GM12878 (cell line): ENCODE data around the gene RUFY3. TPM values are rescaled to one million over a fixed set of nuclear protein-coding genes. Genes with fewer than 3 reads are reported as not detected.

Experiments
- ATF2 ChIP-seq: IDR thresholded peaks from 2 replicates; pipeline ENCODE4 v1.6.1; 2012; ENCODE audit warnings: low read length, inconsistent platforms
- BCL11A ChIP-seq: IDR thresholded peaks from 2 replicates; pipeline ENCODE4 v1.6.1; 2011; ENCODE audit warnings: low read depth, low read length
- BHLHE40 ChIP-seq, 2 experiments: fragments of 450-650 bp in 1 of 2; IDR thresholded peaks; 2 replicates each; pipeline ENCODE4 v1.6.1; 2011 to 2017; ENCODE audit warnings: low read depth in 2 of 2, borderline replicate concordance in 1 of 2, improper control_type of control experiment in 1 of 2, low read length in 1 of 2, mild to moderate bottlenecking in 1 of 2
- CBX3 ChIP-seq: fragments of 200-600 bp; sonication (generic); IDR thresholded peaks from 2 replicates; pipeline ENCODE4 v1.6.1; 2016; ENCODE audit warnings: low read depth, borderline replicate concordance
- CEBPB ChIP-seq, 2 experiments: fragments of 150-350 bp in 1 of 2; IDR thresholded peaks; 2 replicates each; pipeline ENCODE4 v1.6.1; 2012 to 2014; ENCODE audit warnings: low read depth in 2 of 2, low read length in 2 of 2, borderline replicate concordance in 1 of 2, inconsistent platforms in 1 of 2
- CREB1 ChIP-seq: IDR thresholded peaks from 2 replicates; pipeline ENCODE4 v1.6.1; 2012; ENCODE audit warnings: low read depth, mild to moderate bottlenecking, inconsistent platforms
- ETV6 ChIP-seq, 2 experiments: fragments of 450-650 bp in 1 of 2; IDR thresholded peaks in 1 of 2; conservative IDR thresholded peaks in 1 of 2; 2 replicates each; pipeline ENCODE4 v1.6.1; 2014; ENCODE audit warnings: antibody characterized with exemption in 1 of 2, borderline replicate concordance in 1 of 2, low read depth in 1 of 2, mild to moderate bottlenecking in 1 of 2, moderate library complexity in 1 of 2
- HDAC2 ChIP-seq: fragments of 200-600 bp; sonication (generic); IDR thresholded peaks from 2 replicates; pipeline ENCODE4 v1.6.1; 2017
- MTA3 ChIP-seq: IDR thresholded peaks from 2 replicates; pipeline ENCODE4 v1.6.1; 2012; ENCODE audit warnings: low read length, inconsistent platforms, borderline replicate concordance
- NFIC ChIP-seq: IDR thresholded peaks from 2 replicates; pipeline ENCODE4 v1.6.1; 2012; ENCODE audit warnings: low read depth, mild to moderate bottlenecking, inconsistent platforms, low read length, moderate library complexity
- PML ChIP-seq: IDR thresholded peaks from 2 replicates; pipeline ENCODE4 v1.6.1; 2012; ENCODE audit warnings: low read length, inconsistent platforms
- POLR2AphosphoS5 ChIP-seq: IDR thresholded peaks from 2 replicates; pipeline ENCODE4 v1.6.1; 2011; ENCODE audit warnings: mild to moderate bottlenecking, low read length, inconsistent platforms
- RAD51 ChIP-seq: fragments of 450-650 bp; IDR thresholded peaks from 2 replicates; pipeline ENCODE4 v1.6.1; 2016; ENCODE audit warnings: moderate library complexity, mild to moderate bottlenecking, inconsistent platforms
- RELB ChIP-seq: fragments of 450-650 bp; IDR thresholded peaks from 2 replicates; pipeline ENCODE4 v1.6.1; 2017; ENCODE audit warnings: low read depth, mild to moderate bottlenecking, moderate library complexity
- SMARCA5 ChIP-seq: fragments of 450-650 bp; IDR thresholded peaks from 2 replicates; pipeline ENCODE4 v1.6.1; 2017; ENCODE audit warnings: mild to moderate bottlenecking
- SPI1 ChIP-seq: IDR thresholded peaks from 2 replicates; pipeline ENCODE4 v1.6.1; 2011; ENCODE audit warnings: low read depth, mild to moderate bottlenecking, low read length, moderate library complexity, borderline replicate concordance; ENCODE audit not compliant: insufficient read depth
- polyA plus RNA-seq, 11 experiments: library from polyadenylated mRNA; depleted of rRNA in 4 of 11; unstranded in 6 of 11; stranded (reverse) in 5 of 11; fragments of >200 nt; fragmentation: Nextera tagmentation in 4 of 11; fragmentation: Illumina TruSeq in 1 of 11; extraction: Ambion mirVana in 4 of 11; extraction: Trizol in 1 of 11; gene quantifications; 1 replicate in 1 of 11; 2 replicates in 10 of 11; pipeline versions ENCODE4 v1.2.1 to v1.2.3, GENCODE V29; 2011 to 2016; ENCODE audit warnings: inconsistent platforms in 2 of 11, missing spikeins in 2 of 11, low read depth in 1 of 11
- total RNA-seq, 4 experiments: library from RNA; depleted of rRNA in 3 of 4; stranded (reverse); fragments of >200 nt in 3 of 4; fragmentation: Illumina TruSeq in 1 of 4; extraction: Trizol in 1 of 4; gene quantifications; 2 replicates each; pipeline versions ENCODE4 v1.2.1 to v1.2.3, GENCODE V29; 2013 to 2021
- TF ChIP-seq, protein P1 (sequence below): fragments of 450-650 bp; IDR thresholded peaks from 2 replicates; pipeline ENCODE4 v1.6.1; 2018; ENCODE audit warnings: borderline replicate concordance, mild to moderate bottlenecking; ENCODE audit not compliant: partially characterized antibody
- TF ChIP-seq, protein P2 (sequence below): fragments of 450-650 bp; IDR thresholded peaks from 2 replicates; pipeline ENCODE4 v1.6.1; 2017; ENCODE audit warnings: mild to moderate bottlenecking, moderate library complexity
- TF ChIP-seq, protein P3 (sequence below): fragments of 450-650 bp; conservative IDR thresholded peaks from 2 replicates; pipeline ENCODE4 v1.6.1; 2017; ENCODE audit warnings: mild to moderate bottlenecking, moderate library complexity

Gene RUFY3
- total and polyA plus RNA-seq, 10 of the 15 experiments (the other 5 are each of a cell fraction or from before 2014, with no cell fraction given), result 5.1 to 28.3 (median 13.1) TPM

DNA sequence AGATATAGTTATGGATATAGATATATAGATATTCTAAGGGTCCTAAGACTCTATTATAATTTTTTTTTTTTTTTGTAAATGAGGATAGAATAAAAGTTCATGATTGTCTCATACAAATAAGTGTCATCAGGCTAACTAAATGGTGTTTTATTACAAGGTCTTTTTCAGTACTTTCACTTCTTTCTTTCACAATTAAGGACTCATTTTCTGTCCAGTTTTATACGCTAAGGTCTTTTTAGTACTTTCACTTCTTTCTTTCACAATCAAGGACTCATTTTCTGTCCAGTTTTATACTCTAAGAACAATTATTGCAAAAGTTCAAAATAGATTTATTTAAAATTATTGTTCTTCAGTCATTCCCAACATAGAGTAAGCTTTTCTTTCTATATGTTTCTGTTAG is 32.7 kb downstream of the RUFY3 start (continued):
- TF ChIP-seq, protein P1, sequence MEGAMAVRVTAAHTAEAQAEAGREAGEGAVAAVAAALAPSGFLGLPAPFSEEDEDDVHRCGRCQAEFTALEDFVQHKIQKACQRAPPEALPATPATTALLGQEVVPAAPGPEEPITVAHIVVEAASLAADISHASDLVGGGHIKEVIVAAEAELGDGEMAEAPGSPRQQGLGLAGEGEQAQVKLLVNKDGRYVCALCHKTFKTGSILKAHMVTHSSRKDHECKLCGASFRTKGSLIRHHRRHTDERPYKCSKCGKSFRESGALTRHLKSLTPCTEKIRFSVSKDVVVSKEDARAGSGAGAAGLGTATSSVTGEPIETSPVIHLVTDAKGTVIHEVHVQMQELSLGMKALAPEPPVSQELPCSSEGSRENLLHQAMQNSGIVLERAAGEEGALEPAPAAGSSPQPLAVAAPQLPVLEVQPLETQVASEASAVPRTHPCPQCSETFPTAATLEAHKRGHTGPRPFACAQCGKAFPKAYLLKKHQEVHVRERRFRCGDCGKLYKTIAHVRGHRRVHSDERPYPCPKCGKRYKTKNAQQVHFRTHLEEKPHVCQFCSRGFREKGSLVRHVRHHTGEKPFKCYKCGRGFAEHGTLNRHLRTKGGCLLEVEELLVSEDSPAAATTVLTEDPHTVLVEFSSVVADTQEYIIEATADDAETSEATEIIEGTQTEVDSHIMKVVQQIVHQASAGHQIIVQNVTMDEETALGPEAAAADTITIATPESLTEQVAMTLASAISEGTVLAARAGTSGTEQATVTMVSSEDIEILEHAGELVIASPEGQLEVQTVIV, result no peak
- TF ChIP-seq CEBPB (IDR thresholded peaks at IDR 0.05; ENCODE audit: borderline replicate concordance in 1 of 2, low read depth in 2 of 2, low read length in 2 of 2), result no peak
- no peak for TF ChIP-seq BHLHE40 (IDR thresholded peaks at IDR 0.05; ENCODE audit: borderline replicate concordance in 1 of 2, low read depth in 2 of 2, low read length in 1 of 2)
- TF ChIP-seq RAD51, result no peak
- TF ChIP-seq ATF2, result peak; percentile 58
- no peak for TF ChIP-seq SMARCA5
- 0 out of 2 replicates have a peak, but pooled peaks have one; percentile 16 for TF ChIP-seq CREB1
- TF ChIP-seq HDAC2, result no peak
- no peak for TF ChIP-seq ETV6 (conservative IDR thresholded peaks at IDR 0.05 in 1 of 2, IDR thresholded peaks at IDR 0.05 in 1 of 2; ENCODE audit: borderline replicate concordance in 1 of 2, low read depth in 1 of 2)
- peak; percentile 64; the same call in 1 of the 2 replicates for TF ChIP-seq NFIC
- TF ChIP-seq, protein P2, sequence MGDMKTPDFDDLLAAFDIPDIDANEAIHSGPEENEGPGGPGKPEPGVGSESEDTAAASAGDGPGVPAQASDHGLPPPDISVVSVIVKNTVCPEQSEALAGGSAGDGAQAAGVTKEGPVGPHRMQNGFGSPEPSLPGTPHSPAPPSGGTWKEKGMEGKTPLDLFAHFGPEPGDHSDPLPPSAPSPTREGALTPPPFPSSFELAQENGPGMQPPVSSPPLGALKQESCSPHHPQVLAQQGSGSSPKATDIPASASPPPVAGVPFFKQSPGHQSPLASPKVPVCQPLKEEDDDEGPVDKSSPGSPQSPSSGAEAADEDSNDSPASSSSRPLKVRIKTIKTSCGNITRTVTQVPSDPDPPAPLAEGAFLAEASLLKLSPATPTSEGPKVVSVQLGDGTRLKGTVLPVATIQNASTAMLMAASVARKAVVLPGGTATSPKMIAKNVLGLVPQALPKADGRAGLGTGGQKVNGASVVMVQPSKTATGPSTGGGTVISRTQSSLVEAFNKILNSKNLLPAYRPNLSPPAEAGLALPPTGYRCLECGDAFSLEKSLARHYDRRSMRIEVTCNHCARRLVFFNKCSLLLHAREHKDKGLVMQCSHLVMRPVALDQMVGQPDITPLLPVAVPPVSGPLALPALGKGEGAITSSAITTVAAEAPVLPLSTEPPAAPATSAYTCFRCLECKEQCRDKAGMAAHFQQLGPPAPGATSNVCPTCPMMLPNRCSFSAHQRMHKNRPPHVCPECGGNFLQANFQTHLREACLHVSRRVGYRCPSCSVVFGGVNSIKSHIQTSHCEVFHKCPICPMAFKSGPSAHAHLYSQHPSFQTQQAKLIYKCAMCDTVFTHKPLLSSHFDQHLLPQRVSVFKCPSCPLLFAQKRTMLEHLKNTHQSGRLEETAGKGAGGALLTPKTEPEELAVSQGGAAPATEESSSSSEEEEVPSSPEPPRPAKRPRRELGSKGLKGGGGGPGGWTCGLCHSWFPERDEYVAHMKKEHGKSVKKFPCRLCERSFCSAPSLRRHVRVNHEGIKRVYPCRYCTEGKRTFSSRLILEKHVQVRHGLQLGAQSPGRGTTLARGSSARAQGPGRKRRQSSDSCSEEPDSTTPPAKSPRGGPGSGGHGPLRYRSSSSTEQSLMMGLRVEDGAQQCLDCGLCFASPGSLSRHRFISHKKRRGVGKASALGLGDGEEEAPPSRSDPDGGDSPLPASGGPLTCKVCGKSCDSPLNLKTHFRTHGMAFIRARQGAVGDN, result no peak
- TF ChIP-seq PML, result no peak
- TF ChIP-seq, protein P3, sequence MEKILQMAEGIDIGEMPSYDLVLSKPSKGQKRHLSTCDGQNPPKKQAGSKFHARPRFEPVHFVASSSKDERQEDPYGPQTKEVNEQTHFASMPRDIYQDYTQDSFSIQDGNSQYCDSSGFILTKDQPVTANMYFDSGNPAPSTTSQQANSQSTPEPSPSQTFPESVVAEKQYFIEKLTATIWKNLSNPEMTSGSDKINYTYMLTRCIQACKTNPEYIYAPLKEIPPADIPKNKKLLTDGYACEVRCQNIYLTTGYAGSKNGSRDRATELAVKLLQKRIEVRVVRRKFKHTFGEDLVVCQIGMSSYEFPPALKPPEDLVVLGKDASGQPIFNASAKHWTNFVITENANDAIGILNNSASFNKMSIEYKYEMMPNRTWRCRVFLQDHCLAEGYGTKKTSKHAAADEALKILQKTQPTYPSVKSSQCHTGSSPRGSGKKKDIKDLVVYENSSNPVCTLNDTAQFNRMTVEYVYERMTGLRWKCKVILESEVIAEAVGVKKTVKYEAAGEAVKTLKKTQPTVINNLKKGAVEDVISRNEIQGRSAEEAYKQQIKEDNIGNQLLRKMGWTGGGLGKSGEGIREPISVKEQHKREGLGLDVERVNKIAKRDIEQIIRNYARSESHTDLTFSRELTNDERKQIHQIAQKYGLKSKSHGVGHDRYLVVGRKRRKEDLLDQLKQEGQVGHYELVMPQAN, result no peak
- peak; percentile 73; the same call in 1 of the 2 replicates for TF ChIP-seq RELB
- TF ChIP-seq MTA3, result 0 out of 2 replicates have a peak, but pooled peaks have one; percentile 42
- TF ChIP-seq POLR2AphosphoS5, result no peak
- peak; percentile 81; the same call in 1 of the 2 replicates for TF ChIP-seq SPI1
- TF ChIP-seq CBX3, result no peak
- TF ChIP-seq BCL11A, result 0 out of 2 replicates have a peak, but pooled peaks have one; percentile 63
